ENCODE data around the gene INPP5A. TPM values are rescaled to one million over a fixed set of nuclear protein-coding genes. Genes with fewer than 3 reads are reported as not detected.
A peak's percentile ranks its signal among the peaks of the same experiment; 100 is the strongest.

Gene INPP5A
- total RNA-seq, 1 experiment from 2014 or later: 15.3 TPM

DNA sequence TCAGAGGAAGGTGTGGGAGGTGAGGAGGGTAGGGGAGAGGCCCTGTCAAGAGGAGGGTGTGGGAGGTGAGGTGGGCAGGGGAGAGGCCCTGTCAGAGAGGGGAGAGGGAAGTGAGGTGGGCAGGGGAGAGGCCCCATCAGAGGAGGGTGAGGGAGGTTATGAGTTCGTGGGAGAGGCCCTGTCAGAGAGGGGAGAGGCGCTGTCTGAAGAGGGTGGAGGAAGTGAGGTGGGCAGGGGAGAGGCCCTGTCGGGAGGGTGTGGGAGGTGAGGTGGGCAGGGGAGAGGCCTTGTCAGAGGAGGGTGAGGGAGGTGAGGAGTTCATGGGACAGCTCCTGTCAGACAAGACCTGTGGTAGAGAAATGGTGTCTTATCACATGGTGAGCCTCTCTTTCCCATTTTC is 74.4 kb downstream of the INPP5A start:
- DNase-seq (ENCODE audit: low read depth): no peak

DNA sequence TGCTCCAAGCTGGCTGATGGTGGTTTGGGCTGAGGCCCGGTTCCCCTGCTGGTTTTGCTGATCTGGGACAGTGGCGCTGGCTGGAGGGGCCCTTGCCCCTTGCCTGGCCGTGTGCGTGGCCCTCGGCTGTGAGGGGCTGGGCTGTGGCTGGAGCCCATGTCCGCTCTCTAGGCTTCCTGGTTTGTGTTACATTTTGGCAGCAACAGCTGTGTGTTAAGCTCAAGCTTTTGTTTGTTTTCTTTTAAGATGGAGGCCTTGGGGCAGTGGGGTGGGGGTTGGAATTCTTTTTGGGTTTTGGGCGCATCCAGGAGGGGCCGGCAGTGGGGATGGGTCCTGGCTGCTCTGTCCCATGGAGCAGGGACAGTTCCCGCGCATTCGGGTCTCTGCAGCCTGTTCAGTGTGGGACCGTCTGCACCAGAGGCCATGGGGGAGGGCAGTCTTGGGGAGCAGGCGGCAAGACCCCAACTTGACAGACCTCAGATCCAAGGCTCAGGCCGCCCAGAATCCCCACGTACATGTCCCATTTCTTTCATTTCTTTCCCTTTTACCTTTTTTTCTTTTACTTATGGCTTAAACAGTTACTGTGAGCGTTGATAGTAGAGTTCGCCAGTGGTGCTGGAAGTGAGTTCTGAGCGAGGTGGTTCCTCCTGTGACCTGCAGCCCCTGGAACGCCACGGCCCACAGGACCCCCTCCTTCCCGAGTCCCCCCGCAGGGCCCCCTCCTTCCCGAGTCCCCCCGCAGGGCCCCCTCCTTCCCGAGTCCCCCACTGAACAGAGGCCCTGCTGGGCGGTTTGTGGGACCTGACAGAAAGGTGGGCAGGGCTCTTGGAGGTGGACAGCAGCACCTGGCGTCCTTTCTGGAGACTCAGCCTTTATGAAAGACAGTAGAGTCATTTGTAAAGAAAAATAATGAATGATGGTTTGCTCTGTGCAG is 75.3 kb downstream of the INPP5A start:
- DNase-seq (ENCODE audit: low read depth): no peak

DNA sequence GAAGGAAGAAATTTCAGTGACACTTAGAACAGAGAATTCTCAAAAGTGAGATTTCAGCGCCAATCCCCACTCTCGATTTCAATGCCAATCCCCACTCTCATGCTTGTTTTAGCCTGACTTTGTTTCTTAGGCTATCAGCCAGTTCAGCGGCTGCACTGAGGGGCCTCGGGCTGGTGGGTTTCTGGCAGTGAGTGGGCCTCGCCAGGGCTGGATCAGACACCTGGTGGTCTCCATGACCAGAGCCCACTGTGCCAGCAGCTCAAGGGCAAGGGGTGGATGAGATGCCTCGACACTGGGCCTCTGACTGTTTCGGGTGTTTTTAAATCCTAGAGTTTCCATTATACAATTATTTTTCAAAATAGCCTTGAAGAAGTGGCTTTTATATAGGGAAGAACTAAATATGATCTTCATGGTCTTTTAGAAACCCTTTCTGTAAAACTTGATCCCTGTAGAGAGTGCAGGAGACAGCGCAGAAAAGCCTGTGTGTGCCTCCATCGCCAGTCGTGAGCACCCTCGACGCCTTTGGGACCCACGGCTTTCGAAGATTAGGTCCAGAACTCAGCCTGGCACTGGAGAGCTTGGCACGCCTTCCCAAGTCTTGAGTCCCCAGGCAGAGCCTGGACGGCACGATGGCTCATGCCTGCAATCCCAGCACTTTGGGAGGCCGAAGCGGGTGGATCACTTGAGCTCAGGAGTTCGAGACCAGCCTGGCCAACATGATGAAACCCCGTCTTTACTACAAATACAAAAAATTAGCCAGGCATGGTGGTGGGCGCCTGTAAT is 76.2 kb downstream of the INPP5A start:
- DNase-seq (ENCODE audit: low read depth): no peak

DNA sequence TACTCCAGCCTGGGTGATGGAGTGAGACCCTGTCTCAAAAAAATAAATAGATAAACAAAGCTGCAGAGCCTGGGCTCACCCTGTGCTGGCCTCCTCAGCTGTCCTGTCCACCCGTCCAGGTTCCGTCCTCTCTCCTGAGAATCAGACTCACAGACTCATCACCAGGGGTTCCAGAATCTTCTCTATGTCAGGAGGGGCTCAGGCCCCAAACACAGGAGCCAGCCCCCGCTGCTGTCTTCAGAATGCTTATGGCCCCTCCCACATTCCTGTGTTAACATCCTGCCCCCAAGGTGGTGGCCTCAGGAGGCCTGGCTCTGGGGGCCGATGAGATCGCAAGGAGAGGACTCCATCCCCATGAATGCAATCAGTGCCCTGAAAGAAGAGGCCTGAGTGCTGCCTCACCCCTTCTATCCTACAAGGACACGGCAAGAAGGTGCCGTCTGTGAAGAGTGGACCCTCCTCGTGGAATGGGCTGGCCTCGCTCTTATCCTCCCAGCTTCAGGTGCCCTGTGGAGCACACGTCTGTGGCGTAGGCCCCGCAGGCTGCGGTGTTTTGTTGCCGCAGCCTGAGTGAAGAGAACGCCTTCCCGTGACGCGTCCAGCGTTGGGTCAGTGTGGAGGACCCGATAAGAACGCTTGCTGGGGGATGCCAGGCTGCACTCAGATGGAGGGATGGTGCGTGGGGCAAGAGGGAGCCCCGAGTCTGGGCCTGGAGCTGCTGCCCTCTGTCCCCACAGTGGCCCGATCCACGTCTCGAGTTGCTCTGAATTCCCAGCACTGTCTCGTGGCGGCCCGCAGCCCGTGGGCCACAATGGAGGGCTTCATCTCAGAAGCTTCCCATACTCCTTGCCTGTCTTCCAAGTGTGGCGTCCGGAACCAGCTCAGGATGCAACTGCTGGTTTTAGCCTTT is 77.1 kb downstream of the INPP5A start:
- no peak for DNase-seq (ENCODE audit: low read depth)

DNA sequence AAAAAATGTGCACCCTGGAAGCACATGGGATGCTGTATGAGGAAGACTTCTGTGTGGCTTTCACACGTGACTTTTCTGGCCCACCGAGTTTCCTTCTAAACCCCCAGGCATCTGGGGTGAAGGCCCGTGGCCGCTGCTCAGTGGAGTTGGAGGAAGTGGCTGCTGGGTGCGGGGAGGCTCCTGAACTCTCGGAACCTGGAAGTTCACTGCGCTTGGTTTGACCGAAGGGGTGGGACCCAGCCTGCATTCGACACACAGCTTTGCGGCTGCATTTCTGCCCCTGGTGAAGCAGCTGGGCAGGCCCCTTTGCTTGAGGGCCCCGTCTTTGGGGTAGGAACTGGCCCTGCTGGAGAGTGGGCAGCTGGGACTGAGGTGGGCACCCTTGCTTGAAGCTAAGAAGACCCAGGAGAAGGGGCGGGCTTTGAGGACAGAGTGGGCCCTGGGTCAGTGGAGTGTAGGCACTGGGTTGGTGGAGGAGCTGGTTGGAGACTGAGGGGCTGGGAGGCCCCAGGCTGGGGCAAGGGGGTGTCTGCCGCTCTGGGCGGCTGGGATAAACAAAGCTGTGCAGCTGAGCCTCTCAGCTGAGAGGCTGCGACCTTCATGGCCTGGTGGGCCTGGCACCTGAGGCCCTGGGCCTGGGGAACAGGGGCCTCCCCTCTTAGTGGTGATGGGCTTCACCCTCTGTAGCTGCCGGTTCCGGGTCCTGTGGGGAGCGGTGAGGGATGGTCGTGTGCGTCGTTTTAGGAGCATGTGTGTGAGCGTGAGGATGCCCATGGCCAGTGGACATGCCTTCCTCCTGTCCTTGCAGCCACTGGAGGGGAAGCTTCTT is 78.0 kb downstream of the INPP5A start:
- DNase-seq (ENCODE audit: low read depth): no peak

DNA sequence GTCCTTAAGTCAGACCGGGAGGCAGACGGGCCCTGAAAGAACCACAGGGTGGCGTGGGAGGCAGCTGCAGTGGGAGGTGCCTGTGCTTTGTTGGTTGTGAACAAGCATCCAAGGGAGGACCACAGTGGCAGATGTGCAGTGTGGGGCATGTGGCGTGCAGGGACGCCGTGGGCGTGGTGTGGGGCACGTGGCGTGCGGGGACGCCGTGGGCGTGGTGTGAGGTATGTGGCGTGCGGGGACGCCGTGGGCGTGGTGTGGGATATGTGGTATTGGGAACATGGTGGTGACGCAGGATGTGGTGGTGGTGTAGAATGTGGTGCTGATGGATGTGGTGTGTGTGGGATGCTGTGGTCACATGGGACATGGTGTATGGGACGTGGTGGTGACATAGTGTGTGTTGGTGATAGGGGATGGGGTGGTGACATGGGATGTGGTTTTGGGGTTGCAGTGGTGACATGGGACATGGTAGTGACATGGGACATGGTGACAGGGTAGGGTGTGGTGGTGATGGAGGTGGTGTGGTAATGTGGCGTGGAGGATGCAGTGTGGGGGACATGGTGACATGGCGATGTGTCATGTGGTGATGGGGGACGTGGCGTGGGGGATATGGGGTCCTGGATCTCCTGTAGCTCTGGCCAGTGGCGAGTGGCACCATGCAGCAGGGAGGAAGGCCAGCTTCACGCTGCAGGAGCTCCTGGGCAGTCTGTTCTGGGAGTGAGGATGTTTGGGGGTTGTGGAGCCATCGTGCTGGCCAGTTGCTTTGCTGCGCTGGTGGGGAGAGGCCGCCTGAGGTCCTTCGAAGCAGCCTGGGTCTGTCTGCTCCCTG is 78.8 kb downstream of the INPP5A start:
- no peak for DNase-seq (ENCODE audit: low read depth)

DNA sequence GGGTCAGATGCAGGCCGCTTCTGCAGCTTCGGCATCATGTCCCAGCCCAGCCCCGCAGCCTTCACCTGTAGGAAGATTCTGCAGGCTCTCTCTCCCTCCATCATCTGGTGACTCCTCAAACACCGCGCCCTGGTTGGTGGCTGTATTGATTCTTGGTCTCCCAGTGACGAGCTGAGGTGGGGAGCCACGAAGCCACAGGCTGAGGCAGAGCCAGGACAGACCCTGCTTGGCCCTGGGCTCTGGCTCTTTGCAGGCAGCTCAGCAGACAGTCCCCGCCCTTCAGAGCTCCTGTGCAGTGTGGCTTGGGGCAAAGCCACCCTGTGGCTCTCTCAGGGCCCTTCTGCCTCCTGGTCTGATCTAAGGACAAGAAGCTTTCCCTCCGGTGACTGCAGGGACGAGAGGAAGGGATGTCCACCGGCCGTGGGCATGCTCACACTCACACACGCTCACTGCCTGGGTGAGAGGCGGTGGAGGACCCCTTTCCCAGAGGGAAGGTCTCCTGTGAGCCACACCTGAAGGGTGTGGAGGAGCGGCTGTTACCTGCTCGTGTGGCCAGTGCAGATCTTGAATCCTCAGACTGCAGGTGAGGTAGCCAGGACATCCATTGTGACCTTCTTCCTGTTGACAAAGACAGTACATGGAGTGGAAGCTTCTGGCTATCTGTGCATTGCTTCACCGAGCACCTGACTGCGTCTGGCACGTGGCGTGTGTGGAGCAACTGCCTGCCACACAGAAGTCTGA is 79.6 kb downstream of the INPP5A start:
- DNase-seq (ENCODE audit: low read depth): no peak

DNA sequence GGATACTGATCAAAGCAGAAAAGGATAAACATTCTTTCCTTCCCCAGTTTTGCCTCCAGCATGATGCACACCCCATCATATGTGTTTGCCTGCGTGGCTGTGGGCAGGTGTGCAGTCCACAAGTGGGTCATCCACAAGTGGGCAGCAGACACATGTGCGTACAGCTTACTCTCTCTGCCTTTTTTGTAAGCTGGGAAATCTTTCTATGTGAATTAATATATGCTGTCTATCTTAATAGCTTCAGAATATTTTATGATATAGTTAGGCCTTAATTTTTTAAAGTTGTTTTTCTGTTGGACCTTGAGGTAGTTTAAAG is 80.1 kb downstream of the INPP5A start:
- DNase-seq (ENCODE audit: low read depth): no peak

DNA sequence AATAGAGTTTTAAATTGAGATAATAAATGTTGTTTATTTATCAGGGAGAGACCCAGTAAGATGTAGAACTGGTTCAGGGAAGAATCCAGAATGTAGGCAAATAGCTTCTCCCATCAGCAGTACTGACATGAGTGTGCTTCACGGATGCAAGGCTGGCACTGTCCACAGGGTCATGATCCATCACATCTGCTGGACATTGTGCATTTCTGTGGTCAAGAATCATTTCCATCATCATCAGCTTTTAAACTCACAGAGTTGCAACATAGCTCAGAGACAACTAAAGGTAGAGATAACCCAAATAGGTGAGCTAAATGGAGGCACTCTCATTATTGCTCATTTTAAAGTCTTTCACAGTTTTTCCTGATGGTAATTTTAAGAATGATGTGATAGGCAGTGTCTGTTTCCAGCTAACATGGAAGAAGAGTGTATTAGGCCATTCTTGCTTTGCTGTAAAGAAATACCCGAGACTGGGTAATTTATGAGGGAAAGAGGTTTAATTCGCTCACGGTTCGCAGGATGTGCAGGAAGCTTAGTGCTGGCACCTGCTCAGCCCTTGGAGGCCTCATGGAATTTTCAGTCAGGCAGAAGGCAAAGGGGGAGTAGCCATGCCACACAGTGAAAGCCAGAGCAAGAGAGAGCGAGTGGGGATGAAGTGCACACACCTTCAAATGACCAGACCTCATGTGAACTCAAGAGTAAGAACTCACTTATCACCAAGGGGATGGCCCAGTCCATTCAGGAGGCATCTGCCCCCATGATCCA is 80.8 kb downstream of the INPP5A start:
- DNase-seq (ENCODE audit: low read depth): peak; percentile 7

DNA sequence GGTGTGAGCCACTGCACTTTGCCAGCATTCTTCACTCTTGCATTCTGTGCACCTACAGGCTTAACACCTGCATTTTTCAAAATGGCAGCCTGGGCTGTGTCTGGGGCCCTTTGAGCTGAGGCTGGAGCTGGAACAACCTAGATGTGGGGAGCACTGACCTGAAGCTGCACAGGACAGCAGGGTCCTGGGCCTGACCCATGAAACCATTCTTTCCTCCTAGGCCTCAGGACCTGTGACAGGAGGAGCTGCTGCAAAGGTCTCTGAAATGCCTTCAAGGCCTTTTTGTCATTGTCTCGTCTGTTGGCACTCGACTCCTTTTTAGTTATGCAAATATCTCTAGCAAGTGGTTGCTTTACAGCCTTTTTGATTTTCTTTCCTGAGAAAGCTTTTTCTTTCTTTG is 82.3 kb downstream of the INPP5A start:
- DNase-seq (ENCODE audit: low read depth): no peak

DNA sequence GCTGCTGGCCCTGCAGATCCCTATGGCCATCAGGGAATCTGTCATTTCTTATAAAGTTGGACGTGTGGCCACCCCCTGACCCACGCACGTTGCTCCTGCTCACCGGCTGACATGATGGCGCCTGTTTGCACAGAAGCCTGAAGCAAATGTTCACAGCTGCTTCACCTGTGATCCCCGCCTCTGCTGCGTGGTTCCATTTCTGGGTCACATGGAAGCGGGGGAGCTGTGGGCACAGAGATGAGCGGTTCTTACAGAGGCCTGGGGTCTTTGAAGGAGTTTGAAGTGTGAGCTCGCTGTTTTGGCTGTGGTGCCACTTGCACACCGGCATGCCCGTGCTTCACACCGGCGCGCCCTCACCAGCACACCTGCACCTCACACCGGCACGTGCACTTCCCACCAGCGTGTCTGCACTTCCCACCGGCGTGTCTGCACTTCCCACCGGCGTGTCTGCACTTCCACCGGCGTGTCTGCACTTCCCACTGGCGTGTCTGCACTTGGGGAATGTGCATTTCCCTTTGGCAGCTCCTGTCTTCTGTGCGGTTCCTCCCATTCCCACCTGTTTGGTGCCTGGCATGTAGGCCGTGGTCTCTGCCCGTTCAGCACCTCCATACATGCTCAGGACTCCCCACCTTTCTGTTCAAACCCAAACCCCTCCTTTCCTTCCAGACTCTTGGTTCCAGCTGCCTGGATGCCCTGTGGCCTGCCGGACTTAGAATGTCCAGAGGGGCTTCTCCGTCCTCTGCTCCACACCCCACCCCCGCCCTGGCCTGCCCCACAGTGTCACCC is 86.7 kb downstream of the INPP5A start:
- DNase-seq (ENCODE audit: low read depth): no peak

DNA sequence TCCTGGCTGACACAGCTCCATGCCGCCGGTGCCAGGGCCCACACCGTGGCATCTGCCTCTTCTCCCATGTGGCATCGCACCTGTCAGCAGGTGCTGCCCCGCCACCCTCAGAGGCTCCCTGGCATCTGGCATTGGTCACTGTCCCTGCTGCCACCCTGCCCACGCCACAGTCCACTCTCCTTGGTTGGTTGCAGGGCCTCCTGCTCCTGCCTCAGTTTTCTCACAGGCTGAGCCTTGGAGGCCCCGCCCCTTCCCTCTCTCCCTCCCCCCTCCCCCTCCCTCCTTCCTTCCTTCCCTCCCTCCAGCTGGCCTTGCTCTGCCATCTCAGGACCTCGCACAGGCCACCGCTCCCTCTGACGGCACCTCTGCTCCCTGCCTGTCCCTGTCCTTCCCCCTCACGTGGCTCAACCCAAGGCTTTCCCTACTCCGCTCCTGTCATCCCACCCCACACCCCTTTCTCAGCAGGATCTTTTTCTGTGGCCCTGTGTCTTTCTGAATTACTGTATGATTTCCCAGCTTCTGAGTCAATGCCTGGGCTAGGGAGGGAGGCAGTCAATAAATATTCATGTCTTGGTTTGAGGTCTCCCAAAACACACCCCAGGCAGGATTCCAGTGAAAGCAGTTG is 87.4 kb downstream of the INPP5A start:
- no peak for DNase-seq (ENCODE audit: low read depth)

DNA sequence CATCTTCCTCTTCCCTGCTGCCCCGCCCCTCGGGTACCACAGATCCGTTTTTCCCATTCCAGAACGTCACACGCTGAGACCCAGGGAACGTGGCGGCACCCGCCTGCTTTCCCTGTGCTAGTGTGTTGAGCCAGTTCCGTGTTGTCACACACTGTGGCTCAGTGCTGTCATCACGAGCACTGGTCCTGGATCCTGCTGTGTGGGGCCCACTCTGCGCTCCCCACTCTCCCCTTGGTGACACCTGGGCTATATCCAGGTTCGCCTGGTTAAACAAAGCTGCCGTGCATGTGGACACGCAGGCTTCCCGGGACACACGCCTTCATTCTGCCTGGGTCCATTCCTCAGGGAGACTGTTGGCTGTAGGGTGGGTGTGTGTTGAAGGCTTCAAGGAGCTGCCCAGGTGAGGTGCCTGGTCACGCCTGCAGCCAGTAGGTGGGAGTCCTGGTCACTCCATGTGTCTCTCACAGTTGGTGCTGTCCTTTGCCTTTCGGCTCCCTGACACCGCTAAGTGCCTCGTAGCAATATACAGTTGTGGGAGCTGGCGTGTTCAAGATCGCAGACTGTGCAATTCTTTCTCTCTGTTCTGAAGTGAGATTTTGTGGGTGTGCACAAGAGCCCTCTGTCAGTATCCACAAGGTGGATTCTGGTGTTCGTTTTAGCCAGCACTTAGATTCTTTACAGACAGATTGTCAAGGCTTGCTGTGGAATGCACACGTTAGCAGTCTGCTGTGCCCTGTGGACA is 88.6 kb downstream of the INPP5A start:
- DNase-seq (ENCODE audit: low read depth): no peak

DNA sequence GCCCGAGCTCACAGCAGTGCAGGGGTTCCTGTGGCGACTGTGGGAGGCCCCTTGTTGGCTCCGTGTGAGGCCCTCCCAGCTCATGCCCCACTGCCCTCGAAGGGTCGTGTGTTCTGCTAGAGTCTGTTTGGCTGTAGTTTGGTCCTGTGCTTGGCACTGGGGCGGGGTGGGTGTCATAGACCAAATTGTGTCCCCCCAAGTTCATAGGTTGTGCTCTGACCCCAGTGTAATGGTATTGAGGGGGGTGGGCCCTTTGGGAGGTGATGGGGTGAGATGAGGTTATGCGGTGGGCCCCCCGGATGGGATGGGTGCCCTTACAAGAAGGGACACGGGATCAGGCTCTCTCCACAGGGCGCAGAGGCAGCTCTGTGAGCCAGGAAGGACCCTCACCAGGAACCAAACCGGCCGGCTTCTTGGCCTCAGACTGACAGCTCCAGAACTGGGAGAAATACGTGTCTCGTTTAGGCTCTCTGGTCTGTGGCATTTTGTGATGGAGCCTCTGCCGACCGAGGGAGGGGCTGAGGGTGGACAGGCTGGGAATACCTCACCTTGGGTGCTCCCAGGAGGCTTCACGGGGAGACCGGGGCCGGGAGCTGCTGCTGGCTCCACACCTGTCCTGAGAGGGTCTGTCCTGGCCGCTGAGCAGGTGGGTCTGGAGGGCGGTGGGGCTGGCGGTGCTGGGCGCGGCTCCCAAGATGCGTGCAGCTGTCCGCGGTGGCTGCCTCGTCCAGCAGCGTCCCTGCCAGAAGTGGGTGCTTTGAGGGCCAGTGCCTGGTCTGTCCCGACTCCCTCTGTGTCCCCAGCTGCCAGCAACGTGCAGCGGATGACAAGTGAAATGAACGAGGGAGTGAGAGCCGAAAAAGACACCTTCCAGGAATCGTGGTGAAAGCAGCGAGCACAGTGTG is 89.4 kb downstream of the INPP5A start:
- no peak for DNase-seq (ENCODE audit: low read depth)

DNA sequence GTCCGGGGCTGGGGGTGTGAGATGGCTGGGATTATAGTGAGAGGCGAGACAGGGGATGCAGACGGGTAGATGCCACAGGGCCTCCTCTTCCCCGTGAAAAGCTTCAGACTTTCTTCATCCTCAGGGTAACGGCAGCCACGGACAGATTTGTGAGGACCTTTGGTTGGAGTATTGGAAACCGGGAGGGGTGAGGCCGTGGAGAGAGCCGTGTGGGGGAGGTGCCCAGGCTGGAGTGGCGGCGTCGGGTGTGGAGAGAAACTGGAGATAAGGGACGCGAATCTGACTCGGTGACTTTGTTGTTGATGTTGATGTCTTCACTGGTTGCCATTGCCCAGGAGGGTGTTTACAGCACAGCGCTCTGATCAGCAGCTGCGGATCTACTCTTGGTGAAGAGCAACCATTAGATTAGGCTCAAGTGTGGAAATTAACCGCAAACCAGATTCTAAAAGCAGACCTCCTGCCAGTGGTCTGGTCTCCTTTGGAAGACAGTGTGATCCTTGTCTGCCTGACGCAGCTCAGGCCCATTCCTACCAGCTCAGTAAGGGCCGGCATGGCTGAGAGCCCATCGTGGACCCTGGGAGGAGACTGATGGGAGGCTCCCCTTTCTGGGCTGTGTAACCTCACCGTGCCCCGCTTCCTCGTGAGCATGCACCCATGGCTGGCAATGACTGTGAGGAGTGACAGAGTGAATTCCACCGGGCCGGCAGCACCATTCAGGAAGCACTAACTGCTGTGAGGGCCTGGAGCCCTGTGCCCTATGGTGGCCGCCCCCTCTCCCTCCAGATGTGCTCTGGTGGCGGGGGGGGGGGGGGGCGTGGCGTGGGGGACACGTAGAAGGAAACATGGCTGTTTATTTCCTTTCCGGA is 90.3 kb downstream of the INPP5A start:
- no peak for DNase-seq (ENCODE audit: low read depth)

Measured in M059J (cell line).